Medulla oblongata (tissue), 1 donor: ENCODE measurements around the gene GNAQ.

Source experiments
- DNase-seq: peaks from one replicate; pipeline ENCODE4 v3.0.0-alpha.2; 2015; ENCODE audit errors: extremely low spot score

GNAQ gene

DNA sequence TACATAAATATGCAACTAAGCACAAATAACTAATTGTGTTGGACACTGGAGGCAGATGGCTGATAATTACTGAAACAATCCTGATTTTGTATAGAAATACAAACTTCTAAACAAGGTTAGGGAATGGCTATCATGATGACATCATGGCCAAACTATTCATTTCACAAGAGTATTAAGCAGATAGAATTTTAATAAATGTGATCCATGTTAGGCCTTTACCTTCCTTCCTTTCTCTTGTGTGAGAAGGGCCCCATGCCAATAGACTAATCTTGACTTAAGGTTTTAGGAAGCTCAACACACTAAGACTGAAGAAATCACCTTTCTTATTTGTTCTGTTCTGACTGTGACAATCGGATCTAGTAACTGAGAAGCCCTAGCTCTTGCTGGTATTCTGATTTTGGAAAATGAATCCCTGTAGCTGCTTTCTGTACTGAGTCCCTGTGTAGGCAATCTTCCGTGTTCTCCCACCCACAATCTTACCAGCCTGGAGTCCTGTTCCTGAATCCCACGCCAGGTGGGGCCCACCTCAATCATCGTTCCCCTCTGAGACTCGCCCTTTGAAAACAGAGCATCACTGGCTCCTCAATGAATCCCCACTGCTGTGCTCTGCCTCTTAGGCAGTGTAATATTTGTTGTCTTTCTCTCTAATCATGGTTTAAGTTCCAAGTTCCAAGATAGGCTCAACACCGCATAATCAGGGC, 214.8 kb downstream of the GNAQ start:
- no peak for DNase-seq

DNA sequence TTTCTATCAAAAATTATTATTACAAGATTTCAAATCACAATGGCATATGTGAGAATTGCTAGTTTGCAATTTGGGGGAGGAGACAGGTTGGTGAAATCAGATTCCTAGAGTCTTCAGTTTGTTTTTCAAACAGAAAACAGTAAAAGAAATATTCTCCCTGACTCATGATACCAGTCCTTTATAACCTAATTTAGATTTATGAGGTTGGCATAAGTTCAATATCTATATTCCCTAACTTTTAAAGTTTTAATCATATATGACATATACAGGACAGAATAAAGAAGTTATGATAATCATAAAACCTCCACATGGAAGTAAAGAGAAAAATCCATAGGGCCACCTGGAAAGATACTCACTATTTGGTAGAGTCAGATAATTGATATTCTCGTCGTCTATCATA, 216.4 kb downstream of the GNAQ start:
- no peak for DNase-seq

DNA sequence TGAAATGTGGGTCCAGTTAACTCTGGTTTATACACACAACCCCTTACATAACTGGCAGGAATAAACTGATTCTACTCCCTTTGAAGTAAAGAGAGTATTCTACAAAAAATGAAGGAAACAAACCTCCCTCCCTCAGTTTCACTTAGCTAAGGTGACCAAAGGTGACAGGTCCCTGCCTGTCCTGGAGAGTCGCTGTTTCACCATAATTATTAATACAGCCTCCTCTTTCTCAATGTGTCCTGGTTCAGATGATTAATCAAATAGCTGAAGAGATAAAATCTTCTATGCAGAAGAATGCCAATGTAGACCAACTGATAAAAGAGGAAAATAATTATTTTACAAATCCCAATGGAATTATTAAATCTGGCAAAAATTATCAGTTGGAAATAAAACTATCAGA, 219.8 kb downstream of the GNAQ start:
- no peak for DNase-seq

DNA sequence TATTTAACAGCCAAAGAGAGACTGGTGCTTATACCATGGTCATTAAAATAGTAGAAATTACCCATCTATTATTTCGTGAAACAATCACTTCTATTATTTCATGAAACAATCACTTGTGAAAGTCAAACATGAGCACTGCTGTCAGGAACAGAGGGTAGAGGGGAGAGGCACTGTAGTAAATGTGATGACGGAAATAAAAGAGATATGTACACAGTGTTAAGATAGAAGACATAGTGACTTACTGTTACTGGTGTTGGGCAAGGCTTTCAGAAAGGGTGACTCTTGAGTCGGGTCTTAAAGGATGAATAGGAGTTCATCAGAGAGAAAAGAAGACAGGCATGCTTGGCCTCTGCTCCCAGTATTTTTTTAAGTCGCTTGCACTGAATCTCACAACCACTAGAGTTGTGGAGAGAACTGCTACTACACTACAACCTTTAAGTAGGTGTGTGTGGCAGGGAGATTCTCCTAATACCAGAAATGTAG, 220.9 kb downstream of the GNAQ start:
- DNase-seq, result no peak

DNA sequence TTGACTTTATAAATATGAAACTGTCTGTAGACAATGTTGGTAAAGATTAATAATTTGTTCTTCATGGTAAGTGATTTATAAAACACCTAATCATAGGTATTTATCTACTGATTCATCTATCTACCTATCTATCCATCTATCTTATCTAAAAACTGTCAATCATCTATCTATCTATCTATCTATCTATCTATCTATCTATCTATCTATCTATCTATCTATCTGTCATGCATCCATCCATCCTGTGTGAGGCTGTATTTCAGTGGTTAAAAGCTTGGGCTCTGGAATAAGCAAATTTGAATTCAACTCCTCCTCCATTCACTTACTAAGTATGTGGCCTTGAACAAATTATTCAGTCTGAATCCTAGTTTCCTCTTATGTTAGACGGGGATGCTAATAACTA, 221.6 kb downstream of the GNAQ start:
- DNase-seq, result no peak

DNA sequence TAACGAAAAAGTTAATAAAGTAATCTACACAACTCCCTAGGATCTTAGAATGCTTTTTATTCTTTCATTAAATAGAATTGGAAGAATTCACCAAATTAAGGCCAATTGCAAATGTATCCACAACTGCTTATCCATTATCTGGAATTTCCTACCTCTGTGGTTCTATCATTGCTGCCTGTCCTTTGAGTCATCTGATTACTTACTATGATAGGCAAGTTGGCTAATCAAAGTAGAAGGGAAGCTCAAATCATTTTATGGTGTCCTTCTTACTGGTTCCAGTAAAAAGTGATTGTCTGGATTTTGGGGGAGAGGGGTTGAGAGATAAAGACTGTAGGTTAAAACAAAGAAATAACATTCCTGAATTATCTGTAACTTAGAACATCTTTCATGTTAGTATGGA, 222.1 kb downstream of the GNAQ start:
- no peak for DNase-seq

DNA sequence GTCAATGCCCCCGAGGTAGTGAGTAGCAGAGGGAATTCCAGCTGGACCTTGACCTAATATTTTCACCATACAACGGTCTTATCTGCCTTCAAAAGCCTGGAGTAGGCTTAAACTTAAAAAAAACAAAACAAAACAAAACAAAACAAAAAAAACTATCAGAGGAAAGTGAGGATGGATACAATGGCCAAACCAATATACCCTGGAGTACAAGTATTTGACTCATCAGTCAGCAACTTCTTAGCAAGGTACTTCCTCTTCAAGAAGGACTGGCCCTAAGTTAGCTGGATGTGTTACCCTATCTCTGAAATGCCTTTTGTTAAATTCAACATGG, 222.9 kb downstream of the GNAQ start:
- DNase-seq, result no peak

DNA sequence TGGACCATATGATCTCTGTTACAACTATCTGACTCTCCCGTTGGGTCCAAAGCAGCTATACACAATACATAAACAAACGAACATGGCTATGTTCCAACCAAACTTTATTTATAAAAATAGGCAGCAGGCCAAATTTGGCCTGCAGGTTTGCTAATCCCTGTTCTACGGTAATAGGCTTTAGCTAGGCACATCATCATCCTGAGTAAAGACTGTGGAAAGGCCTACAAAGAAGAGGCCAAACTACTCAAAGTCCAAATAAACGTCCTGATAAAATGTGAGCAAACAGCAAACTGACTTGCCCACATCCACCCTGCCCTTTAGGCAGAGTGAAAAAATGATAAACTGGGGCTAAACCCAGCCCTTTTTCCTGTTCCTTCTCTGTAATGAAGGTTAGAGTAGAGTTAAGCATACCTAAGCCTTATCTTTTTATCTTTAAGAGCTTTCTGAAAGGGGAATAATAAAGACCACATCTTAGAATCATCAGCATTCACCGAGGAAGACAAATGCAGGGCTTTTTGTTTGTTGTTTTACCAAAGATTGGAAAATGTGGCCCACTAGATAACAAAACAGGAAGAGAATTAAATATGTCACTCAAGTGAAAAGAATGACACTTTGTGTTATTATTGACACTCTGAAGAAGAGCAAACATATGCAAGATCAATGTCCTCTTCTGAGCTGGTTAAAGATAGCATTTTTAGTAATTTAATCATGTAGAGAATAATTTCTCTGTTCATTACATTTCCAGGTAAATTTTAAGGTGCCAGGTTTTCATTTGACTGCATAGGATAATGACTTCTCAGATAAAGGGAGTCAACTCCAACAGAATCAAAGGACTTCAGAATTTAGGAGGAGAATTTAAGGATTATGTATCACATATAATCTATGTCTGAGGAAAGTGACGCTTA, 223.5 kb downstream of the GNAQ start:
- no peak for DNase-seq

DNA sequence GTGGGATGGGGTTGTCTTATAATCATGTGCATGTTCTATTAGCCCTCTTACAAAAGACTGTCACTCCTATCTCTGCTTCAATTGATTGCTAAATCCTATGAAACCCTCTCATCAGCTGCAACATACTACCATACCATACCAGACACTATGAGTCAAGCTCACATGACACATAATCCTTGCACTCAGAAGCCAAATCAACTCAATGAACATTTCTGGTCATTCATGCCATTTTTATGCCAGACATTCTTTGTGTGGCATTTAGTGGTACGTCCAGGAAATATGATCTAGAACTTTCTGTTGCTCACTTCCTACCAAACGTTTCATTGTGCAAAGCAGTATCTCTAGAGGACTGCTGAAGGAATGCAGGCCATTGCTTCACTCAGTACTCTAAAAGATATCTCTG, 224.3 kb downstream of the GNAQ start:
- no peak for DNase-seq

DNA sequence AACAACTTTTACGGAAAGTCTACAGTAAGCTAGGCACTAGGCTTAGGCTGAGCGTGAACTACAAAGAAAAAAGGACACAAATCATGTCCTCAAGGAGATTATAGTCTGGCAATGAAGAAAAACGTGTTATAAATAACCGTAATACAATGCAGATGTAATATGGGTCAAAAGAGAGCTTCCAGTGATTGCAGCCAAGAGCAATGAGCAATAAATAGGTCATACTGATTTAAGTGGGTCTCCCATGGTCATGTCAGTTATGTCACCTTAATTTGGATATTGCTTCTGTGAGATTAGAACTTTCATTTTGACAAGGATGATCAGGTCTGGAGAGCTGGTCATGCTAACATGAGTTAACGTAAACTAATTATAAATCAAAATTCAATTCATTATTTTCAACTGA, 224.9 kb downstream of the GNAQ start:
- no peak for DNase-seq

DNA sequence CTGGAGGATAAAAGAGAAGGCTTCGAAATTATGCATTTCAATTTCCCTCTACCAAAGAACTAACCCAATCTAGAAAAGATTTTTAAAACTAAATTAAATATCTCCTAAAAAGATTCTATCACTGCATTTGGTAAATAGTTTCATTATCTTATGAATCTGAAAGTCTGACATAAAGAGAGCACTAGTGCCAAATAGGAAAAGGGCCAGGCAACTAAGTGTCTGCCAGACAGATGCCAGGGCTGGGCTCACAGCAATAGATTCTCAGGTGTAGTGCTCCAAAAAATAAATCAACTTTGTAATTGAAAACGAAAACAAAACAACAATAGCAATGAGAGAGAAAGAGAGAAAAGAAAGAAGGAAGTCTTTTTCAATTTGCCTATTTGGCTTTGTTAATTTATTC, 225.8 kb downstream of the GNAQ start:
- DNase-seq, result no peak

DNA sequence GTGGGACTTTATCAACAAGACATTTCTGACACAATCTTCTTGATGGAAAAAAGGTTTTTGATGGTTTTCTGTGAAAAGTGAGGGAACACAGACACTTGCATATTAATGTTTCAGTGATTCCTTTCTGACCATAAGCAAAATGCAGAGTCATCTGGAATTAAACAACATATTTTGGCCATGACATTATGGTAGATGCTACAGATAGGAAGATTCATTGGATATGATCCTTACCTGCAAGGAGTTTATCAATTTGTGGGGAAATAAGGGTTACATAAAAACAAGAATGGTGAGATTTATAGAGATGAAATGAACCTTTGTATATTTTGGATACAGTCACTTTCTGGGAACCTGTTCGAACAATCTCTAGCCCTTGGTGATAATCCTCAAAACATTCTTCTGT, 228.2 kb downstream of the GNAQ start:
- no peak for DNase-seq

DNA sequence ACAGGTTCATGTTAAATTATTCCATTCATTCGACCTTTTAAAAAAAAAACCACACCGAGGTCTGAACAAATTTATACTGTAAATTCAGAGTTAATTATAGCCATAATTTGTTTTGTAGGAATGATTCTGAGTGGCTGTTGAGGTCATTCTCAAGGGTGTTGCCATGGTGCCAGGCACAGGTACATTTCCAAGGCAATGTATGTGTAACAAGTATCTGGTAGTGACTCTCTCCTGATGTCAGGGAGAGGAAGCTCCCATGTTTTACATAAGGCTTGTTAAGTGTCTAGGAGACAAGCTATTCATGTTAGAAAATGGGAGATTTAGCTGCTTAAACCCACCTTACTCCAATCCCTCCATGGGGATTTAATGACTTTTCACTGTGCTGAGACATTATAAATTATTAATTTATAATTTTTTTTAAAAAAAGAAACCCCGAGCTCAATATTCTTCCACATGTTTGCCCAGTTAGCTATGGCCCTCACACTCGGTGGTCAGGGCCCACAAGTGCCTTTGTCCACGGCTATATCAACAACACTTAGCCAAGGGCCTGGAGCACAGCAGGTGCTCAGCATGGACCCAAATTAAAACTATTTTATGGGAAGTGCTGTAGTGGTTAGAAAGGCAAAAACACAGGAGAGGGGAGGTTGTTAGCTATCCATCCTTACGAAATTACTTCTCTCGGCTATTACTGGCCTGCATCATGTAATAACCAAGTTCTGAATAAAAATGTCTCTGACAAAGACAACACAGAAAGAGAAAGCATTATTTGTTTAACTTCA, 228.9 kb downstream of the GNAQ start:
- no peak for DNase-seq

DNA sequence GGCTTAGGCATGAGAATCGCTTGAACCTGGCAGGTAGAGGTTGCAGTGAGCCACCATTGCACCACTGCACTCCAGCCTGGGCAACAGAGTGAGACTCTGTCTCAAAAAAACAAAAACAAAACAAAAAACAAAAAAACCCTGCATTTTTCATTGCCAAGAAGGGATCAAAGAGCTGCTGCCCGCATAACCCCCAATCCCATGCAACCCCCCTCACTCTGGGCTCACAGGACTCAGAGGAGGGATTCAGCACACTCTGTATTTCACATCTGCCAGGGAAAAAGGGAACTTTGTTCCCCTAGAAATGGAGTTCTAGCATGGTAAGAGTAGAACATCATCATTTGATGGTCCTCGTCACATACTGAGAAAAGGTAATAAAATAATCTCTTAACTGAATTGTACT, 229.5 kb downstream of the GNAQ start:
- DNase-seq, result no peak

DNA sequence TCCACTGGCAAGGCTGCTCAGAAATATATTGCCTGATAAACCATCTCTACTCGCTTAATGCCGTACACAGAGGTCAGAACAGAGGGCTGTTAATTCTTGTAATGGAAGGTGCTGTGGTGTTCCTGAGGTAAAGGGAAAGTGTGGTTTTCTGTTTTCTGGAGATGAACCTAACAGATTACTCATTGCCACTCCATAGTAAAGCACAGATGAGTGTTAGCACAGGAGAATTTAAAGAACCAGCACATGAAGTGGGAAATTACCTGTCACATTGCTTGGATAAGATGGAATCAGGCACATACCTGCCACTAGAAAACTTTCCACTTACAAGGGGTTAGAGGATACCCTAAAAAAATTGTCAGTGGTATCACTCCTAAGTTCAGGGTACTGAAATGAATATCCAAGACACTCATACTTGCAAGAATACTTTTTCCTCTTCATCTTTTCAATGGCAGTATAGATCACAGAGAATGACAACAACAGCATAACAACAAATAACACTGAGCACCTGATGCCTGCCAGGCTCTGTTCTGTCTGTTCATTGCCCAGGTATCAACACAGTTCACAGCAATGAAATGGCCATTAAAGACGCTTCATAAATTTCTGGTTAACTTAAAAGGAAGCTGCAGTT, 230.6 kb downstream of the GNAQ start:
- no peak for DNase-seq

DNA sequence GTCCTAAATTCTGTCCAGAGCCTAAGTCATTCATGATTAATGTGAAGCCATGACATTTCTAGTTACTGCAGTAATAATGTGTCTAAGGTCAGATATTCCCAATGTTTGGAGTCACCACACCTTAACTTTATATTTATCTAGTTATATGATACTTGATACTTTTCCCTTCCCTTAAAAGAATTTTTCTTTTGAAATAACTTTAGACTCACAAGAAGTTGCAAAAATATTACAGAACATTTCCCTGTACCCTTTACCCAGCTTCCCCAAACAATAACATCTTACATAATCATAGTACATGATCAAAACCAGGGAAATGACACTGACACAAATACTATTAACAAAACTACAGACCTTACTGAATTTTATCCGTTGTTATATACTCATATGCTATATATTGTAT, 233.5 kb downstream of the GNAQ start:
- no peak for DNase-seq

DNA sequence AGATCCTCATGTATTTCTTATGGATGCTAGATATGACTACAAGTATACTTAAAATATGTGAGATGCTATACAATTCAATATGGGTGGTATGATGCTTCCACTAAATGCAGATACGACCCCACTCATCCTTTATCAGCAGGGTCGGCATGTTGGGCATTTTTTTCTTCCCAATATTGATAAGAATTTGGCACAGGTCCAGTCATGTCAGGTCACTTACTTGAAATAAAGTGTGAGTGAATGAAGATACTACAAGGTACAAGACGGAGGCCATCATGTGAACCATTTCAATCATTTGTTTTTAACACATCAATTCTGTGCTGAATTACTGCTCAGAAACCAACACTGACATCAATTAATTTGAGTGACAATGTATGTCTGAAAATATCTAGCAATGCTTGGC, 236.6 kb downstream of the GNAQ start:
- no peak for DNase-seq

DNA sequence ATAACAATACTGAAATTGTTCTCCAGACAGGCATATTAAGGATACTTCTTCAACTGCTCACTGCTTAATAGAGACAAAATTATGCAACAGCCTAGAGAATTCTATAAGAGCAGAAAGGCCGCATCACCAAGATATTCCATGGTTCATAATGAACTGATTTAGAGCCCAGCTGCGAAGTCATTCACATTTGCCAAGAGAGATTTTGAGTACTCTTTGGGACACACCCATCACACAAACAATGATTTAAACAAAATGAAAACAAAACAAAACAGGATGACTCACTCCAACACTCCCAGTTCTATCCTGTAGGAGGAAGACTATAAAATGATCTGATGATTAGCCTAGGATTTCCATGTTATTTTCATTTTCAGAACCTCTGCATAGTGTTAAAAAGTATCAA, 237.8 kb downstream of the GNAQ start:
- DNase-seq, result peak; percentile 75

DNA sequence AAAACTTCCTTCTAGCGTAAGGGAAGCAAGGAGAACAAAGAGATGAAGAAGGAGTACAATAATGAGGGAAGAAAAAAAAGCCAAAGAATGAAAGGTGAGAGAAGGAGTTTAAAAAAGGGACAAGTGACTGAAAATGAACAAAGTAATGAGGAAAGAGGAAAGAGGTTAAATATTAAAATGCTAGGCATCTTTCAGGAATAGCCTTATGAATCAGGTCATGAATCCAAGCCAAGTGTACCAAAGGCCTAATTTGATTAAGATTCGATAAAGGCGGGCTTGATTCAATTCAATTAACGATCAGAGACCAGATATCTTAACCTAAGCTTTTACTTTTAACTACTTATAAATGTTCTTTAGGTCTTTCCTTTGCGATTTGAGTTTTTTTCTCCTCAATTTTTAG, 241.7 kb downstream of the GNAQ start:
- DNase-seq, result no peak

DNA sequence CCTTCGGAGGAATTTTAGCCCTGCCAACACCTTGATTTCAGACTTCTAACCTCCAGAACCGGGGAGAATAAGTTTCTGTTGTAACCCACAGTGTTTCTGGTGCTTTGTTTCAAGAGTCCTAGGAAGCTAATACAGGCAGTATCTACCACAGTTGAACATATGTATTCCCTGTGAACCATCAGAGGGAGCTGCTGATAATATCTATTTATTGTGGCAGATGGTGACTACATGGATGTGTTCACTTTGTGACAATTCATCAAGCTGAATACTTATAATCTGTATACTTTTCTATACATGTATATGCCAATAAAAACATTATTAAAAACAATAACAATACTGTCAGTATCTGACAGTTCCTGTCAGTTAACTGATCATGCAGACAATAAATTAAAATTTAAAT, 246.3 kb downstream of the GNAQ start:
- no peak for DNase-seq

DNA sequence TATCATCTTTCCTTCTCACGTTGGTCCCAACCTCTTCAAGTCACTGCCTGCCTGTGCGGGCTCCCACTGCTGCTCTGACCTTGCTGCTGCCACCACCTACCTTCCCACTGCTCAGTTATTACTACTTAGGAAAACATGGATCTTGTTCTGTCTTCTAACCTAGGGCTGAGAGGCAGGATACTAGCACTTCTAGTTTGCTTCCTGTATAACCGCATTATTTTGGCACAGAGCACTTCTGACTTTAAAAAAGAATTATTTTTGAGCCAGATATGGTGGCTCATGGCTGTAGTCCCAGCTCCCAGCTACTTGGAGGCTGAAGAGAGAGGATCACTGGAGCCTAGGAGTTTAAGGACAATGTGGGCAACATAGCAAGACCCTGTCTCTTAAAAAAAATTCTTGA, 248.1 kb downstream of the GNAQ start:
- DNase-seq, result no peak

DNA sequence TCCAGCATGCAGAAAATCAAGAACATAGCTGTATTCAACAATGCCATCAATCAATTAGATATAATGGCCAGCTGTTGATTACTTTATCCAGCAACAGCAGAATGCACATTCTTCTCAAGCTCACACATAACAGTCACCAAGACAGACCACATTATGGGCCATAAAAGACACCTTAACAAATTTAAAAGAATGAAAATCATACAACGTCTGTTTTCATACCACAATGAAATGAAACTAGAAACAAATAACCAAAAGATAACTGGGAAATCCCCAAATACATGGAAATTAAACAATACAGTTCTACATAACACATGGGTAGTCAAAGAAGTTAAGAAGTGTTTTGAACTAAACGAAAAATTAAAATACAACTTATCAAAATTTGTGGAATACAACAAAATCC, 252.6 kb downstream of the GNAQ start:
- DNase-seq, result no peak
